Fibroblast of skin of left quadriceps (primary cell): Measurements from ENCODE around the gene TM4SF20.
"Not testable (repeated sequence)": the region's sequence is repeated elsewhere in the genome, so short reads cannot be mapped to it uniquely, and the experiment has no call there.

ENCODE experiments used
- DNase-seq, 2 experiments: peaks; one replicate each; pipeline ENCODE4 v3.0.0-alpha.2; 2013; ENCODE audit warnings: low read depth in 2 of 2

The TM4SF20 gene

GRCh38 chr2:227367427-227367795 lies 11.7 kb downstream of the TM4SF20 start:
- DNase-seq, result no peak

- no peak for DNase-seq
These were observed 12.2 kb downstream of the TM4SF20 start for GRCh38 chr2:227366769-227367426.

GRCh38 chr2:227365833-227366232 lies 13.3 kb downstream of the TM4SF20 start:
- DNase-seq, result no peak

GRCh38 chr2:227364585-227365263 lies 14.4 kb downstream of the TM4SF20 start:
- DNase-seq, result not testable (repeated sequence)

GRCh38 chr2:227363756-227364155 lies 15.3 kb downstream of the TM4SF20 start:
- no peak for DNase-seq

- no peak for DNase-seq
These were observed 18.8 kb downstream of the TM4SF20 start for GRCh38 chr2:227360351-227360750.

- DNase-seq, result no peak
These were observed 27.5 kb downstream of the TM4SF20 start for GRCh38 chr2:227351639-227352038.

- no peak for DNase-seq
These were observed 29.0 kb downstream of the TM4SF20 start for GRCh38 chr2:227349989-227350612.

- DNase-seq, result no peak
These were observed 30.8 kb downstream of the TM4SF20 start for GRCh38 chr2:227348324-227348723.

- DNase-seq, result no peak
These were observed 32.0 kb downstream of the TM4SF20 start for GRCh38 chr2:227347117-227347516.

- DNase-seq, result no peak
These were observed 34.9 kb downstream of the TM4SF20 start for GRCh38 chr2:227344231-227344630.

GRCh38 chr2:227341553-227341952 lies 37.6 kb downstream of the TM4SF20 start:
- DNase-seq, result no peak

- DNase-seq, result no peak
These were observed 39.0 kb downstream of the TM4SF20 start for GRCh38 chr2:227340106-227340505.

GRCh38 chr2:227339098-227339599 lies 40.0 kb downstream of the TM4SF20 start:
- DNase-seq, result no peak

- no peak for DNase-seq
These were observed 41.7 kb downstream of the TM4SF20 start for GRCh38 chr2:227337442-227337841.

GRCh38 chr2:227335713-227336112 lies 43.4 kb downstream of the TM4SF20 start:
- no peak for DNase-seq

GRCh38 chr2:227326783-227327182 lies 52.3 kb downstream of the TM4SF20 start:
- no peak for DNase-seq

- DNase-seq, result no peak
These were observed 53.3 kb downstream of the TM4SF20 start for GRCh38 chr2:227325839-227326195.

- DNase-seq, result peak; percentile 81 to 84
These were observed 53.9 kb downstream of the TM4SF20 start, which contains the start of gene MFF for GRCh38 chr2:227324995-227325838. Gene MFF (plus strand): TSS chr2:227325251. CDS start chr2:227330666, 5,415 bp downstream.

- DNase-seq, result peak in 1 of 2 experiments; percentile 10
These were observed 54.5 kb downstream of the TM4SF20 start for GRCh38 chr2:227324642-227324994.

- no peak for DNase-seq
These were observed 55.3 kb downstream of the TM4SF20 start for GRCh38 chr2:227323818-227324217.
